ENCODE data around the gene HLA-DRA. TPM values are rescaled to one million over a fixed set of nuclear protein-coding genes. Genes with fewer than 3 reads are reported as not detected.
"Not testable (repeated sequence)": the region's sequence is repeated elsewhere in the genome, so short reads cannot be mapped to it uniquely, and the experiment has no call there.

Gene HLA-DRA
- total RNA-seq, 1 donor from 2014 or later = not detected

GRCh38 chr6:32460528-32460927 is 20.8 kb downstream of the HLA-DRA start:
- peaks cover 3% of the 10 kb centered on the region for H3K9me3 Mint-ChIP-seq (ENCODE audit: unreplicated experiment)
- no peak for DNase-seq
- H3K27me3 Mint-ChIP-seq (ENCODE audit: unreplicated experiment) = no peaks in the 10 kb centered on the region
- H3K27ac Mint-ChIP-seq (ENCODE audit: unreplicated experiment) = no peak overlapping the region
- H3K36me3 Mint-ChIP-seq (ENCODE audit: unreplicated experiment) = no peaks in the 10 kb centered on the region
- H3K4me1 Mint-ChIP-seq (ENCODE audit: low read depth, unreplicated experiment) = no peaks in the 10 kb centered on the region
- no peak for TF ChIP-seq CTCF (IDR thresholded peaks at IDR 0.05; ENCODE audit: partially characterized antibody, unreplicated experiment)
- H3K4me3 Mint-ChIP-seq (ENCODE audit: unreplicated experiment) = no peak overlapping the region

- H3K27me3 Mint-ChIP-seq (ENCODE audit: unreplicated experiment) = no peaks in the 10 kb centered on the region
- TF ChIP-seq CTCF (IDR thresholded peaks at IDR 0.05; ENCODE audit: partially characterized antibody, unreplicated experiment) = no peak
- H3K4me1 Mint-ChIP-seq (ENCODE audit: low read depth, unreplicated experiment) = no peaks in the 10 kb centered on the region
- H3K36me3 Mint-ChIP-seq (ENCODE audit: unreplicated experiment) = no peaks in the 10 kb centered on the region
- no peak overlapping the region for H3K27ac Mint-ChIP-seq (ENCODE audit: unreplicated experiment)
- no peaks in the 10 kb centered on the region for H3K9me3 Mint-ChIP-seq (ENCODE audit: unreplicated experiment)
- no peak for DNase-seq
- no peak overlapping the region for H3K4me3 Mint-ChIP-seq (ENCODE audit: unreplicated experiment)
Observed at GRCh38 chr6:32461493-32461892, 21.8 kb downstream of the HLA-DRA start.

GRCh38 chr6:32462609-32463008 is 22.9 kb downstream of the HLA-DRA start:
- Mint-ChIP-seq H3K36me3 (ENCODE audit: unreplicated experiment) (no peaks in the 10 kb centered on the region), H3K27me3 (ENCODE audit: unreplicated experiment) (no peaks in the 10 kb centered on the region), H3K4me3 (ENCODE audit: unreplicated experiment) (no peak overlapping the region), H3K27ac (ENCODE audit: unreplicated experiment) (no peak overlapping the region), H3K9me3 (ENCODE audit: unreplicated experiment) (no peaks in the 10 kb centered on the region), H3K4me1 (ENCODE audit: low read depth, unreplicated experiment) (no peaks in the 10 kb centered on the region)
- no peak for TF ChIP-seq CTCF (IDR thresholded peaks at IDR 0.05; ENCODE audit: partially characterized antibody, unreplicated experiment)
- DNase-seq = no peak

GRCh38 chr6:32467743-32468503 is 28.2 kb downstream of the HLA-DRA start:
- H3K27ac Mint-ChIP-seq (ENCODE audit: unreplicated experiment); H3K4me1 Mint-ChIP-seq (ENCODE audit: low read depth, unreplicated experiment); H3K27me3 Mint-ChIP-seq (ENCODE audit: unreplicated experiment); H3K9me3 Mint-ChIP-seq (ENCODE audit: unreplicated experiment); H3K36me3 Mint-ChIP-seq (ENCODE audit: unreplicated experiment); DNase-seq; H3K4me3 Mint-ChIP-seq (ENCODE audit: unreplicated experiment): not testable (repeated sequence)

GRCh38 chr6:32472781-32473375 is 33.2 kb downstream of the HLA-DRA start:
- Mint-ChIP-seq H3K4me3 (ENCODE audit: unreplicated experiment) (no peak overlapping the region), H3K27ac (ENCODE audit: unreplicated experiment) (no peak overlapping the region), H3K36me3 (ENCODE audit: unreplicated experiment) (no peaks in the 10 kb centered on the region), H3K27me3 (ENCODE audit: unreplicated experiment) (peaks cover 1% of the 10 kb centered on the region), H3K9me3 (ENCODE audit: unreplicated experiment) (no peaks in the 10 kb centered on the region), H3K4me1 (ENCODE audit: low read depth, unreplicated experiment) (no peaks in the 10 kb centered on the region)
- no peak for DNase-seq
- no peak for TF ChIP-seq CTCF (IDR thresholded peaks at IDR 0.05; ENCODE audit: partially characterized antibody, unreplicated experiment)

GRCh38 chr6:32473376-32474348 is 34.0 kb downstream of the HLA-DRA start:
- DNase-seq; H3K9me3 Mint-ChIP-seq (ENCODE audit: unreplicated experiment); H3K4me1 Mint-ChIP-seq (ENCODE audit: low read depth, unreplicated experiment); H3K27me3 Mint-ChIP-seq (ENCODE audit: unreplicated experiment); H3K36me3 Mint-ChIP-seq (ENCODE audit: unreplicated experiment); H3K4me3 Mint-ChIP-seq (ENCODE audit: unreplicated experiment); H3K27ac Mint-ChIP-seq (ENCODE audit: unreplicated experiment): not testable (repeated sequence)
